GM19193 (cell line): ENCODE results near the gene NOVA1.

Source experiments
- POLR2A ChIP-seq: IDR thresholded peaks from 4 replicates; pipeline ENCODE4 v1.6.1; 2011; ENCODE audit not compliant: insufficient read depth, insufficient read length; ENCODE audit errors: extremely low read depth

NOVA1 gene

GRCh38 chr14:26415618-26416123 lies 182.2 kb downstream of the NOVA1 start:
- no peak for TF ChIP-seq POLR2A

GRCh38 chr14:26414926-26415325 lies 182.9 kb downstream of the NOVA1 start:
- no peak for TF ChIP-seq POLR2A

GRCh38 chr14:26414103-26414502 lies 183.7 kb downstream of the NOVA1 start:
- TF ChIP-seq POLR2A: no peak

- no peak for TF ChIP-seq POLR2A
Observed at GRCh38 chr14:26412421-26412820, 185.4 kb downstream of the NOVA1 start.

GRCh38 chr14:26410189-26410685 lies 187.6 kb downstream of the NOVA1 start:
- no peak for TF ChIP-seq POLR2A

GRCh38 chr14:26404927-26405326 lies 192.9 kb downstream of the NOVA1 start:
- no peak for TF ChIP-seq POLR2A

- no peak for TF ChIP-seq POLR2A
Observed at GRCh38 chr14:26403760-26404159, 194.1 kb downstream of the NOVA1 start.

- no peak for TF ChIP-seq POLR2A
Observed at GRCh38 chr14:26402126-26402525, 195.7 kb downstream of the NOVA1 start.

- TF ChIP-seq POLR2A: no peak
Observed at GRCh38 chr14:26401179-26401968, 196.5 kb downstream of the NOVA1 start.

- TF ChIP-seq POLR2A: no peak
Observed at GRCh38 chr14:26400373-26400772, 197.5 kb downstream of the NOVA1 start.

- no peak for TF ChIP-seq POLR2A
Observed at GRCh38 chr14:26398616-26399015, 199.2 kb downstream of the NOVA1 start.
